DND-41 (cell line): ENCODE data around the gene PHF19.
A peak's percentile ranks its signal among the peaks of the same experiment; 100 is the strongest.

ENCODE experiments used
- ATAC-seq: fragments of 200-7000 bp; cut with Tn5 transposase; 3 replicates; pipeline ENCODE4 v1.9.1; 2021; ENCODE audit warnings: low read depth; ENCODE audit not compliant: insufficient read depth
- DNase-seq: peaks from one replicate; pipeline ENCODE4 v3.0.0-alpha.2; 2020
- H2AFZ ChIP-seq: 2 replicates; pipeline ENCODE4 v1.6.0; 2012; ENCODE audit warnings: low read depth, low read length
- H3K27ac ChIP-seq: 2 replicates; pipeline ENCODE4 v1.5.1; 2012; ENCODE audit warnings: low read length, inconsistent platforms
- H3K27me3 ChIP-seq: fragments of 200-600 bp; sonication (generic); 2 replicates; pipeline ENCODE4 v1.6.0; 2012; ENCODE audit warnings: low read length, mild to moderate bottlenecking, inconsistent platforms; ENCODE audit not compliant: insufficient read depth, poor library complexity
- H3K36me3 ChIP-seq: 2 replicates; pipeline ENCODE4 v1.5.1; 2012; ENCODE audit warnings: low read length, inconsistent platforms; ENCODE audit not compliant: insufficient read depth
- H3K4me1 ChIP-seq: 2 replicates; pipeline ENCODE4 v1.5.1; 2012; ENCODE audit warnings: mild to moderate bottlenecking, low read length; ENCODE audit not compliant: insufficient read depth
- H3K4me2 ChIP-seq: 2 replicates; pipeline ENCODE4 v1.6.0; 2012; ENCODE audit warnings: mild to moderate bottlenecking, moderate library complexity, low read length, inconsistent platforms; ENCODE audit not compliant: insufficient read depth
- H3K4me3 ChIP-seq, 2 experiments: fragments of 200-600 bp in 1 of 2; shearing (Covaris generic) in 1 of 2; 2 replicates each; pipeline ENCODE4 v1.5.1; 2012 to 2016; ENCODE audit warnings: inconsistent platforms in 2 of 2, low read length in 2 of 2, mild to moderate bottlenecking in 2 of 2, low read depth in 1 of 2, moderate library complexity in 1 of 2
- H3K79me2 ChIP-seq: 2 replicates; pipeline ENCODE4 v1.6.0; 2012; ENCODE audit warnings: low read length, inconsistent platforms; ENCODE audit not compliant: insufficient read depth
- H3K9ac ChIP-seq: 2 replicates; pipeline ENCODE4 v1.6.0; 2012; ENCODE audit warnings: low read depth, mild to moderate bottlenecking, inconsistent platforms, low read length, moderate library complexity
- H3K9me3 ChIP-seq: 2 replicates; pipeline ENCODE4 v1.5.1; 2012; ENCODE audit warnings: low read length, moderate library complexity, mild to moderate bottlenecking, inconsistent platforms; ENCODE audit not compliant: insufficient read depth, severe bottlenecking
- H4K20me1 ChIP-seq: 2 replicates; pipeline ENCODE4 v1.6.0; 2012; ENCODE audit warnings: low read length; ENCODE audit not compliant: insufficient read depth
- EZH2 ChIP-seq: IDR thresholded peaks from 3 replicates; pipeline ENCODE4 v1.6.1; 2012; ENCODE audit warnings: borderline replicate concordance, low read depth, mild to moderate bottlenecking, moderate library complexity, low read length, inconsistent platforms; ENCODE audit not compliant: severe bottlenecking
- TF ChIP-seq, protein P1 (sequence below): IDR thresholded peaks from 2 replicates; pipeline ENCODE4 v1.5.1; 2012; ENCODE audit warnings: borderline replicate concordance, low read length, moderate library complexity, mild to moderate bottlenecking; ENCODE audit not compliant: poor library complexity, severe bottlenecking; ENCODE audit errors: extremely low read depth

PHF19 gene

DNA sequence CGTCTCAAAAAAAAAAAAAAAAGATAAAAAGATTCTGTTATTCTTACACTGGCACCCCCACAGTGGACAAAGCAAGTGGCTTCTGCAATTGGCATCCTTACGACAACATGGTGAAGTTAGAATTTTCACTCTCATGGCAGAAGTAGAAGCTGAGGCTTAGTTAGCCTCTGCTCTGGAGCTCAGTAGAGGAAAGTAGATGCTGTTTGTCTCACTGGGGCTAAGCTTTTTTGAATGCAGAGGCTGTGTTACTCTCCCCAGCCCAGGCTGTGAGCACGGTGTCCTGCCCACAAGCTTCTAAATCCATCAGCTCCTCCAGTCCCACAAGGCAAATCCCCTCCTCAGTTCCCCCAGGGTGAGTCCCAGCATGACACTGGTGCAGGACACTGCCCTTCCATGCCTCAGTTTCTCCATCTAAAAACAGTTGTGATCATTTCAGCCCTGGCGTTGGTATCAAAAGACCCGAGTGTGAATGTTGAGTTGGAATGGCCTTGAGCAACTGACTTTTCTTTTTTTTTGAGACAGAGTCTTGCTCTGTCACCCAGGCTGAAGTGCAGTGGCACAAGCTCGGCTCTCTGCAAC is 22.6 kb upstream of the PHF19 start:
- H3K79me2 ChIP-seq = no peaks in the 10 kb centered on the region
- H3K4me1 ChIP-seq = peaks cover 24% of the 10 kb centered on the region
- no peak overlapping the region for H3K27ac ChIP-seq
- no peaks in the 10 kb centered on the region for H3K9me3 ChIP-seq
- H3K27me3 ChIP-seq = no peaks in the 10 kb centered on the region
- no peaks in the 10 kb centered on the region for H3K36me3 ChIP-seq
- H3K4me2 ChIP-seq = no peak overlapping the region
- no peak overlapping the region for H3K4me3 ChIP-seq
- ATAC-seq = no peak
- H3K9ac ChIP-seq = no peak overlapping the region
- TF ChIP-seq EZH2 = no peak
- TF ChIP-seq, protein P1, sequence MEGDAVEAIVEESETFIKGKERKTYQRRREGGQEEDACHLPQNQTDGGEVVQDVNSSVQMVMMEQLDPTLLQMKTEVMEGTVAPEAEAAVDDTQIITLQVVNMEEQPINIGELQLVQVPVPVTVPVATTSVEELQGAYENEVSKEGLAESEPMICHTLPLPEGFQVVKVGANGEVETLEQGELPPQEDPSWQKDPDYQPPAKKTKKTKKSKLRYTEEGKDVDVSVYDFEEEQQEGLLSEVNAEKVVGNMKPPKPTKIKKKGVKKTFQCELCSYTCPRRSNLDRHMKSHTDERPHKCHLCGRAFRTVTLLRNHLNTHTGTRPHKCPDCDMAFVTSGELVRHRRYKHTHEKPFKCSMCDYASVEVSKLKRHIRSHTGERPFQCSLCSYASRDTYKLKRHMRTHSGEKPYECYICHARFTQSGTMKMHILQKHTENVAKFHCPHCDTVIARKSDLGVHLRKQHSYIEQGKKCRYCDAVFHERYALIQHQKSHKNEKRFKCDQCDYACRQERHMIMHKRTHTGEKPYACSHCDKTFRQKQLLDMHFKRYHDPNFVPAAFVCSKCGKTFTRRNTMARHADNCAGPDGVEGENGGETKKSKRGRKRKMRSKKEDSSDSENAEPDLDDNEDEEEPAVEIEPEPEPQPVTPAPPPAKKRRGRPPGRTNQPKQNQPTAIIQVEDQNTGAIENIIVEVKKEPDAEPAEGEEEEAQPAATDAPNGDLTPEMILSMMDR = no peak
- H2AFZ ChIP-seq = no peak overlapping the region
- no peaks in the 10 kb centered on the region for H4K20me1 ChIP-seq
- no peak for DNase-seq

DNA sequence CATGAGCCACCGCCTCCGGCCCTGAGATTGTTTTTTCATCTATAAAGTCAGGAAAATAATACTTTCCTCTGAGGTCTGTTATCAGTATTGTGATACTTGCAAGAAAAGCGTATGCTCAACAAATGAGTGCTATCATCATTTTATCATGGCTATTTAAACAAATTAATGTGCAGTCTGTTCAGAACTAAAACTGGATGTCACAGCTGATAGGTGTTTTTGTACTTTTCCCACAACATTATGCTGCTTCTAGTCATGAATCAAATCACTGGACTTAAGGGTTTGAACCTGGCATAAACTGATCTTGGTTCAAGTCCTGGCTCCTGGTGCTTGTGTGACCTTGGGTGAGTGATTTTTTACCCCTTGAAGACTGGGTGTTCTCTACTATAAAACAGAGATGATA is 21.4 kb upstream of the PHF19 start:
- Histone ChIP-seq H4K20me1 (no peaks in the 10 kb centered on the region), H3K4me2 (no peak overlapping the region), H3K9me3 (no peaks in the 10 kb centered on the region), H3K4me1 (peaks cover 29% of the 10 kb centered on the region), H3K27me3 (no peaks in the 10 kb centered on the region), H2AFZ (no peak overlapping the region), H3K27ac (no peak overlapping the region), H3K9ac (no peak overlapping the region), H3K36me3 (no peaks in the 10 kb centered on the region), H3K79me2 (no peaks in the 10 kb centered on the region), H3K4me3 (no peak overlapping the region)
- DNase-seq (no peak), ATAC-seq (no peak)
- no peak for TF ChIP-seq EZH2
- TF ChIP-seq, protein P1 = no peak

DNA sequence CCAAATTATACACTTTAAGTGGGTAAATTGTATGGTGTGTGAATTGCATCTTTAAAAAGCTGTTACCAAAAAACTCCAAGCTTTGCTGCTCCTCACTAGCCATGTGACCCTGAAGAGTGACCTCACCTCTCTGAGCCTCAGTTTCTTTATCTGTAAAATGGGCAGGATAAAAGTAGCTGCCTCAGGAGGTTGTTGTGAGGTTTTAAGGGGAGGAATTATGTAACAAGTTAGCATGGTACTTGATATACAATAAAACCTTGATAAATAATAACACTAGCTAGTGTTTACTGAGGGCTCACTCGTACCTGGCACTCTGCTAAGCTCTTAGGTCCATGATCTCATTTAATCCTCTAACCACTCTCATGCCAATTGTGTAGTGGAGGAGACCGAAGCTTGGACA is 19.0 kb upstream of the PHF19 start:
- peaks cover 46% of the 10 kb centered on the region for H3K4me1 ChIP-seq
- no peak overlapping the region for H3K9ac ChIP-seq
- no peaks in the 10 kb centered on the region for H4K20me1 ChIP-seq
- H3K27ac ChIP-seq = peak overlapping the region; percentile 24; the same call in 1 of the 2 replicates
- TF ChIP-seq, protein P1 = no peak
- no peaks in the 10 kb centered on the region for H3K9me3 ChIP-seq
- H3K27me3 ChIP-seq = no peaks in the 10 kb centered on the region
- no peaks in the 10 kb centered on the region for H3K79me2 ChIP-seq
- H3K4me3 ChIP-seq = no peak overlapping the region
- no peak overlapping the region for H2AFZ ChIP-seq
- H3K36me3 ChIP-seq = no peaks in the 10 kb centered on the region
- H3K4me2 ChIP-seq = no peak overlapping the region
- DNase-seq (no peak), ATAC-seq (no peak)
